Breast epithelium (tissue), 3 donors: ENCODE measurements around the gene SMARCA2.

Experiments
- CTCF ChIP-seq, 3 donors: fragments of 450-650 bp; IDR thresholded peaks; one replicate each; pipeline ENCODE4 v1.5.1; 2016 to 2017; ENCODE audit warnings: antibody characterized with exemption in 3 of 3, mild to moderate bottlenecking in 3 of 3, moderate library complexity in 3 of 3
- POLR2A ChIP-seq: fragments of 450-650 bp; IDR thresholded peaks from one replicate; pipeline ENCODE4 v1.6.1; 2016; ENCODE audit warnings: antibody characterized with exemption, mild to moderate bottlenecking, moderate library complexity
- POLR2AphosphoS5 ChIP-seq, 3 donors: sonication (generic); formaldehyde crosslinking; IDR thresholded peaks; one replicate each; pipeline ENCODE4 v1.6.1; 2017; ENCODE audit warnings: antibody characterized with exemption in 3 of 3

GRCh38 chr9:2140600-2141223 is 125.6 kb downstream of the SMARCA2 start:
- TF ChIP-seq CTCF (IDR thresholded peaks at IDR 0.05) (no peak), POLR2A (no peak), POLR2AphosphoS5 (IDR thresholded peaks at IDR 0.05) (no peak)
